HepG2 (cell line): ENCODE data around the gene RPLP1. TPM values are rescaled to one million over a fixed set of nuclear protein-coding genes. Genes with fewer than 3 reads are reported as not detected.

Experiments used
- CAMTA2 ChIP-seq: sonication (generic); formaldehyde crosslinking; IDR thresholded peaks from 2 replicates; pipeline ENCODE4 v1.4.0; 2020; ENCODE audit warnings: mild to moderate bottlenecking, missing genetic modification reagents, borderline replicate concordance
- CHCHD3 ChIP-seq: sonication (generic); formaldehyde crosslinking; IDR thresholded peaks from 2 replicates; pipeline ENCODE4 v1.8.0; 2022; ENCODE audit warnings: mild to moderate bottlenecking, missing genetic modification reagents, moderate library complexity
- KLF13 ChIP-seq: sonication (generic); formaldehyde crosslinking; IDR thresholded peaks from 2 replicates; pipeline ENCODE4 v1.4.0; 2020; ENCODE audit warnings: mild to moderate bottlenecking, missing genetic modification reagents
- NFKB2 ChIP-seq: sonication (generic); formaldehyde crosslinking; IDR thresholded peaks from 2 replicates; pipeline ENCODE4 v1.4.0; 2020; ENCODE audit warnings: missing genetic modification reagents, borderline replicate concordance
- PHF21A ChIP-seq: sonication (generic); formaldehyde crosslinking; IDR thresholded peaks from 2 replicates; pipeline ENCODE4 v1.5.0; 2020; ENCODE audit warnings: mild to moderate bottlenecking, missing genetic modification reagents
- RAD21 ChIP-seq: fragments of 450-650 bp; formaldehyde crosslinking; IDR thresholded peaks from 2 replicates; pipeline ENCODE4 v1.5.0; 2020; ENCODE audit warnings: mild to moderate bottlenecking
- SNRNP70 ChIP-seq: fragments of 200-400 bp; formaldehyde crosslinking; IDR thresholded peaks from 2 replicates; pipeline ENCODE4 v1.6.1; 2017; ENCODE audit warnings: mild to moderate bottlenecking, low read depth, low read length, moderate library complexity
- SRF ChIP-seq: IDR thresholded peaks from 2 replicates; pipeline ENCODE4 v1.6.1; 2011; ENCODE audit warnings: mild to moderate bottlenecking, low read depth, low read length, moderate library complexity
- TSC22D2 ChIP-seq: sonication (generic); formaldehyde crosslinking; IDR thresholded peaks from 2 replicates; pipeline ENCODE4 v1.5.1; 2020; ENCODE audit warnings: missing genetic modification reagents, mild to moderate bottlenecking, borderline replicate concordance
- ZNF674 ChIP-seq: sonication (generic); formaldehyde crosslinking; IDR thresholded peaks from 2 replicates; pipeline ENCODE4 v1.5.0; 2020; ENCODE audit warnings: low read depth, mild to moderate bottlenecking, missing genetic modification reagents
- ZZZ3 ChIP-seq: sonication (generic); formaldehyde crosslinking; IDR thresholded peaks from 2 replicates; pipeline ENCODE4 v1.4.0; 2020; ENCODE audit warnings: missing genetic modification reagents, mild to moderate bottlenecking, borderline replicate concordance
- polyA plus RNA-seq, 8 experiments: library from polyadenylated mRNA; depleted of rRNA in 3 of 8; stranded (reverse) in 7 of 8; unstranded in 1 of 8; fragments of >200 nt; fragmentation: Illumina TruSeq in 4 of 8; extraction: Trizol in 4 of 8; gene quantifications; 2 replicates each; pipeline versions ENCODE4 v1.2.1 to v1.2.3, GENCODE V29; 2011 to 2016; ENCODE audit warnings: low read depth in 4 of 8, missing spikeins in 1 of 8, mixed read lengths in 1 of 8; ENCODE audit not compliant: insufficient read depth in 1 of 8
- total RNA-seq, 5 experiments: library from RNA; depleted of rRNA; stranded (reverse); fragments of >200 nt; fragmentation: Illumina TruSeq; extraction: Trizol; gene quantifications; 2 replicates each; pipeline ENCODE4 v1.2.3, GENCODE V29; 2016; ENCODE audit warnings: low read depth in 1 of 5
- TF ChIP-seq, protein P1 (sequence below), 2 experiments: fragments of 450-650 bp in 1 of 2; sonication (generic) in 1 of 2; formaldehyde crosslinking in 1 of 2; IDR thresholded peaks; 2 replicates each; pipeline versions ENCODE4 v1.6.1 to v1.8.0; 2016 to 2022; ENCODE audit warnings: antibody characterized with exemption in 1 of 2, mild to moderate bottlenecking in 1 of 2, missing genetic modification reagents in 1 of 2
- TF ChIP-seq, protein P2 (sequence below): sonication (generic); formaldehyde crosslinking; conservative IDR thresholded peaks from 2 replicates; pipeline ENCODE4 v1.8.0; 2022; ENCODE audit warnings: mild to moderate bottlenecking, moderate library complexity, missing genetic modification reagents
- TF ChIP-seq, protein P3 (sequence below): IDR thresholded peaks from 2 replicates; pipeline ENCODE4 v1.6.1; 2016; ENCODE audit warnings: missing compliant biosample characterization, missing genetic modification reagents, borderline replicate concordance

Gene RPLP1
- total and polyA plus RNA-seq, 2 of the 13 experiments (the other 11 are each of a cell fraction or from before 2014, with no cell fraction given): 817 to 929 TPM

DNA sequence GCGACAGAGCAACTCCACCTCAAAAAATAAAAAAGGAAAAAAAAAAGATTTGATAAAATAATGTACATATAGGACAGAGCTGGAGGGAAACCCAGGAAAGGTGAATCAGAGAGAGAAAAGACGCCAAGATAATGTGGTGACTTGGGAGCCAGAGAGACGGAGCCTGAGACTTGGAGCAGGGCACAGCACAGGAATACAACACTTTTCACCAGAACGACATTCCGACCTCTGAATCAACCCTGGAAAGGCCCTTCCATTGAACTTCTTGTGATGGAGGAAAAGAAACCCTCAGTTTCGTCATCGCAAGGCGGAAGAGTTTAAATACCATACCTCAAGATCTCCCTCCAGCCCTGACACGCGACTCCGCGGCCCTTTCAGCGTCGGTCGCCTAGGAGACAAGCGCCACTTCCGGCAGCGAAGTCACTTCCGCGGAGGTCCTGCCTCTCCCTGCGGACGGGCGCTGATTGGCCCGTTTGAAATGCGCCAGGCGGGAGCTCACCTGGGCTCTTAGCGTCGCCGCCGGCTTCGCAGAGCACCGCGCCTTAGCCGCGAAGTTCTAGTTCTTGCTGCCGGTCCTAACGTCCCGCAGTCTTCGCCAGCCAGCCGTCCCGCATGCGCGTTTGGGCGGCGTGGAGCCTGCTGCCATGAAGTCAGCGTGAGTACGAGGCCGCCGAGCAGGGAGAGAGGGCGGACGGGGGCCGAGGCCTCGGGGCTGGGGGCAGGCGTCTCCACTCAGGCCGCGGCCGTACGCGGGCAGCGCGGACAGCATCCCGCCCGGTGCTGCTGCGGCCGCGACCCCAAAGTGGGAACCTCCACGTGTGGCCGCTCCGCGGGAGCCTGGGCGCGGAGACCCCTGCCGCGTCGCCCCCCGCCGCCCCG, 38.6 kb upstream of the RPLP1 start, which contains the start of gene KIF23 (continued):
- TF ChIP-seq, protein P1, sequence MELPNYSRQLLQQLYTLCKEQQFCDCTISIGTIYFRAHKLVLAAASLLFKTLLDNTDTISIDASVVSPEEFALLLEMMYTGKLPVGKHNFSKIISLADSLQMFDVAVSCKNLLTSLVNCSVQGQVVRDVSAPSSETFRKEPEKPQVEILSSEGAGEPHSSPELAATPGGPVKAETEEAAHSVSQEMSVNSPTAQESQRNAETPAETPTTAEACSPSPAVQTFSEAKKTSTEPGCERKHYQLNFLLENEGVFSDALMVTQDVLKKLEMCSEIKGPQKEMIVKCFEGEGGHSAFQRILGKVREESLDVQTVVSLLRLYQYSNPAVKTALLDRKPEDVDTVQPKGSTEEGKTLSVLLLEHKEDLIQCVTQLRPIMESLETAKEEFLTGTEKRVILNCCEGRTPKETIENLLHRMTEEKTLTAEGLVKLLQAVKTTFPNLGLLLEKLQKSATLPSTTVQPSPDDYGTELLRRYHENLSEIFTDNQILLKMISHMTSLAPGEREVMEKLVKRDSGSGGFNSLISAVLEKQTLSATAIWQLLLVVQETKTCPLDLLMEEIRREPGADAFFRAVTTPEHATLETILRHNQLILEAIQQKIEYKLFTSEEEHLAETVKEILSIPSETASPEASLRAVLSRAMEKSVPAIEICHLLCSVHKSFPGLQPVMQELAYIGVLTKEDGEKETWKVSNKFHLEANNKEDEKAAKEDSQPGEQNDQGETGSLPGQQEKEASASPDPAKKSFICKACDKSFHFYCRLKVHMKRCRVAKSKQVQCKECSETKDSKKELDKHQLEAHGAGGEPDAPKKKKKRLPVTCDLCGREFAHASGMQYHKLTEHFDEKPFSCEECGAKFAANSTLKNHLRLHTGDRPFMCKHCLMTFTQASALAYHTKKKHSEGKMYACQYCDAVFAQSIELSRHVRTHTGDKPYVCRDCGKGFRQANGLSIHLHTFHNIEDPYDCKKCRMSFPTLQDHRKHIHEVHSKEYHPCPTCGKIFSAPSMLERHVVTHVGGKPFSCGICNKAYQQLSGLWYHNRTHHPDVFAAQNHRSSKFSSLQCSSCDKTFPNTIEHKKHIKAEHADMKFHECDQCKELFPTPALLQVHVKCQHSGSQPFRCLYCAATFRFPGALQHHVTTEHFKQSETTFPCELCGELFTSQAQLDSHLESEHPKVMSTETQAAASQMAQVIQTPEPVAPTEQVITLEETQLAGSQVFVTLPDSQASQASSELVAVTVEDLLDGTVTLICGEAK (IDR thresholded peaks at IDR 0.05): peak; percentile 56; the same call in 1 of the 2 replicates
- TF ChIP-seq, protein P1 (CRISPR knock-in tag; IDR thresholded peaks at IDR 0.05): peak; percentile 51; the same call in 1 of the 2 replicates
- TF ChIP-seq CAMTA2 (CRISPR knock-in tag) (no peak), NFKB2 (CRISPR knock-in tag) (peak; percentile 58; the same call in 1 of the 2 replicates), SRF (no peak), ZZZ3 (CRISPR knock-in tag) (no peak), SNRNP70 (no peak), KLF13 (0 out of 2 replicates have a peak, but pooled peaks have one; percentile 73), TSC22D2 (no peak), RAD21 (CRISPR knock-in tag) (0 out of 2 replicates have a peak, but pooled peaks have one; percentile 17), CHCHD3 (peak; percentile 80; the same call in 1 of the 2 replicates), PHF21A (CRISPR knock-in tag) (no peak; the same call in 1 of the 2 replicates), ZNF674 (no peak)
- TF ChIP-seq, protein P2, sequence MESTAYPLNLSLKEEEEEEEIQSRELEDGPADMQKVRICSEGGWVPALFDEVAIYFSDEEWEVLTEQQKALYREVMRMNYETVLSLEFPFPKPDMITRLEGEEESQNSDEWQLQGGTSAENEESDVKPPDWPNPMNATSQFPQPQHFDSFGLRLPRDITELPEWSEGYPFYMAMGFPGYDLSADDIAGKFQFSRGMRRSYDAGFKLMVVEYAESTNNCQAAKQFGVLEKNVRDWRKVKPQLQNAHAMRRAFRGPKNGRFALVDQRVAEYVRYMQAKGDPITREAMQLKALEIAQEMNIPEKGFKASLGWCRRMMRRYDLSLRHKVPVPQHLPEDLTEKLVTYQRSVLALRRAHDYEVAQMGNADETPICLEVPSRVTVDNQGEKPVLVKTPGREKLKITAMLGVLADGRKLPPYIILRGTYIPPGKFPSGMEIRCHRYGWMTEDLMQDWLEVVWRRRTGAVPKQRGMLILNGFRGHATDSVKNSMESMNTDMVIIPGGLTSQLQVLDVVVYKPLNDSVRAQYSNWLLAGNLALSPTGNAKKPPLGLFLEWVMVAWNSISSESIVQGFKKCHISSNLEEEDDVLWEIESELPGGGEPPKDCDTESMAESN (CRISPR knock-in tag): peak; percentile 96
- TF ChIP-seq, protein P3, sequence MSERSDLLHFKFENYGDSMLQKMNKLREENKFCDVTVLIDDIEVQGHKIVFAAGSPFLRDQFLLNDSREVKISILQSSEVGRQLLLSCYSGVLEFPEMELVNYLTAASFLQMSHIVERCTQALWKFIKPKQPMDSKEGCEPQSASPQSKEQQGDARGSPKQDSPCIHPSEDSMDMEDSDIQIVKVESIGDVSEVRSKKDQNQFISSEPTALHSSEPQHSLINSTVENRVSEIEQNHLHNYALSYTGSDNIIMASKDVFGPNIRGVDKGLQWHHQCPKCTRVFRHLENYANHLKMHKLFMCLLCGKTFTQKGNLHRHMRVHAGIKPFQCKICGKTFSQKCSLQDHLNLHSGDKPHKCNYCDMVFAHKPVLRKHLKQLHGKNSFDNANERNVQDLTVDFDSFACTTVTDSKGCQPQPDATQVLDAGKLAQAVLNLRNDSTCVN: no peak
